ENCODE results near the gene WARS2.

GRCh38 chr1:119045096-119045746, 95.2 kb downstream of the WARS2 start:
- TF ChIP-seq CTCF (IDR thresholded peaks at IDR 0.05) (no peak), POLR2A (IDR thresholded peaks at IDR 0.05) (no peak), EP300 (IDR thresholded peaks at IDR 0.05) (no peak), POLR2AphosphoS5 (IDR thresholded peaks at IDR 0.05) (no peak)

All from sigmoid colon (tissue), 4 donors.